K562 (cell line): Measurements from ENCODE around the gene SCRG1. TPM values are rescaled to one million over a fixed set of nuclear protein-coding genes. Genes with fewer than 3 reads are reported as not detected.

Experiments used
- ATAC-seq: fragments of 200-7000 bp; cut with Tn5 transposase; 3 replicates; pipeline ENCODE4 v1.9.1; 2020; ENCODE audit warnings: moderate library complexity
- Bru-seq: library from RNA; stranded (reverse); fragments of 400-500 nt; gene quantifications from one replicate; lab custom pipeline; 2021; lab: Mats Ljungman, UMichigan
- BruChase-seq, 2 experiments: library from RNA; stranded (reverse); fragments of 400-500 nt; gene quantifications; one replicate each; lab custom pipeline; 2021; lab: Mats Ljungman, UMichigan
- BruUV-seq: library from RNA; stranded (reverse); fragments of 400-500 nt; replicated peaks from 2 replicates; lab custom pipeline; 2021; lab: Mats Ljungman, UMichigan
- CTCF ChIA-PET: fragments of 300-600 bp; formaldehyde crosslinking; extraction: SDS; loops from one replicate; lab custom pipeline; 2021; ENCODE audit warnings: low intra/inter-chr PET ratio; lab: Yijun Ruan, JAX
- POLR2A ChIA-PET: fragments of 300-600, 350-650 bp; sonication (Branson Sonifier 250); formaldehyde crosslinking; extraction: SDS; loops from one replicate; lab custom pipeline; 2021; ENCODE audit warnings: antibody characterized with exemption, inconsistent platforms; lab: Yijun Ruan, JAX
- DNase-seq, 4 experiments: peaks; one replicate each; pipeline versions ENCODE4 v3.0.0 to v3.0.0-alpha.2; 2011 to 2018; ENCODE audit warnings: low spot score in 3 of 4, mixed read lengths in 3 of 4; ENCODE audit errors: extremely low read depth in 1 of 4
- FAIRE-seq: peaks from 2 replicates; lab custom pipeline; 2011; peaks lifted over from hg19 to GRCh38; lab: Jason Lieb, UNC
- H2AFZ ChIP-seq: 2 replicates; pipeline ENCODE4 v1.6.0; 2011; ENCODE audit warnings: low read depth, low read length, control low read depth, inconsistent platforms
- H3K27ac ChIP-seq: fragments of 200-600 bp; 3 replicates; pipeline ENCODE4 v1.8.0; 2011; ENCODE audit warnings: low read depth, mild to moderate bottlenecking, control low read depth, inconsistent platforms, low read length, moderate library complexity, mixed read lengths; ENCODE audit errors: extremely low read depth
- H3K27me3 ChIP-seq, 2 experiments: fragments of 300-600 bp in 1 of 2; 2 replicates in 1 of 2; 3 replicates in 1 of 2; pipeline versions ENCODE4 v1.6.0 to v1.8.0; 2011; ENCODE audit warnings: inconsistent platforms in 2 of 2, low read length in 2 of 2, mild to moderate bottlenecking in 1 of 2, mixed read lengths in 1 of 2, moderate library complexity in 1 of 2; ENCODE audit not compliant: control insufficient read depth in 2 of 2, insufficient read depth in 2 of 2
- H3K36me3 ChIP-seq: fragments of 300-600 bp; 3 replicates; pipeline ENCODE4 v1.8.0; 2011; ENCODE audit warnings: mild to moderate bottlenecking, low read length, inconsistent platforms; ENCODE audit not compliant: control insufficient read depth, insufficient read depth
- H3K4me1 ChIP-seq, 2 experiments: fragments of 200-600 bp in 1 of 2; replicated peaks in 1 of 2; 2 replicates in 1 of 2; 3 replicates in 1 of 2; pipeline versions ENCODE4 v1.5.1 to v1.8.0; 2011; ENCODE audit warnings: inconsistent platforms in 2 of 2, low read length in 2 of 2, mild to moderate bottlenecking in 1 of 2, mixed read lengths in 1 of 2, moderate library complexity in 1 of 2; ENCODE audit not compliant: control insufficient read depth in 2 of 2, insufficient read depth in 2 of 2
- H3K4me2 ChIP-seq: 2 replicates; pipeline ENCODE4 v1.6.1; 2011; ENCODE audit warnings: low read length, control low read depth, inconsistent platforms, mixed read lengths; ENCODE audit not compliant: insufficient read depth
- H3K4me3 ChIP-seq: fragments of 200-600 bp; sonication (generic), shearing (Covaris generic); 2 replicates; pipeline ENCODE4 v1.5.1; 2016; ENCODE audit warnings: control low read depth, inconsistent platforms
- H3K79me2 ChIP-seq: fragments of 200-600 bp; 3 replicates; pipeline ENCODE4 v1.8.0; 2011; ENCODE audit warnings: low read length, inconsistent platforms; ENCODE audit not compliant: control insufficient read depth, insufficient read depth
- H3K9ac ChIP-seq, 2 experiments: 2 replicates each; pipeline versions ENCODE4 v1.6.0 to v1.6.1; 2011; ENCODE audit warnings: low read depth in 2 of 2, low read length in 2 of 2, control low read depth in 1 of 2, inconsistent platforms in 1 of 2, mild to moderate bottlenecking in 1 of 2, mixed read lengths in 1 of 2; ENCODE audit not compliant: insufficient read depth in 1 of 2
- H3K9me1 ChIP-seq: one replicate; pipeline ENCODE4 v1.6.0; 2011; ENCODE audit warnings: inconsistent platforms, mild to moderate bottlenecking, low read length, moderate library complexity; ENCODE audit not compliant: control insufficient read depth, insufficient read depth
- H3K9me3 ChIP-seq: replicated peaks from 2 replicates; pipeline ENCODE4 v1.5.1; 2011; ENCODE audit warnings: low read depth, low read length, inconsistent platforms; ENCODE audit not compliant: control insufficient read depth, insufficient read depth
- H4K20me1 ChIP-seq: replicated peaks from 2 replicates; pipeline ENCODE4 v1.6.1; 2011; ENCODE audit warnings: low read length, inconsistent platforms, mixed read lengths; ENCODE audit not compliant: control insufficient read depth, insufficient read depth
- RBM15 ChIP-seq: fragments of 200-400 bp; formaldehyde crosslinking; IDR thresholded peaks from 2 replicates; pipeline ENCODE4 v1.6.1; 2018; ENCODE audit warnings: mild to moderate bottlenecking, low read length, moderate library complexity; ENCODE audit not compliant: insufficient read depth
- SMAD3 ChIP-seq: fragments of 450-650 bp; formaldehyde crosslinking; conservative IDR thresholded peaks from 2 replicates; pipeline ENCODE4 v1.4.0; 2020; ENCODE audit warnings: mild to moderate bottlenecking
- ZNF23 ChIP-seq: fragments of 250-450 bp; sonication (Bioruptor Pico); IDR thresholded peaks from 2 replicates; pipeline ENCODE4 v1.4.0; 2020; ENCODE audit warnings: mild to moderate bottlenecking
- ZNF311 ChIP-seq: fragments of 250-450 bp; sonication (Bioruptor Pico); IDR thresholded peaks from 2 replicates; pipeline ENCODE4 v1.4.0; 2020; ENCODE audit warnings: mild to moderate bottlenecking, moderate library complexity
- ZNF717 ChIP-seq: fragments of 250-450 bp; sonication (Bioruptor Pico); IDR thresholded peaks from 2 replicates; pipeline ENCODE4 v1.5.0; 2021
- WGBS: fragments of 100-300 bp; shearing (Covaris generic); methylation state at CpG from one replicate; pipeline ENCODE4 v1.1.6; 2016; ENCODE audit warnings: low coverage, mixed read lengths; ENCODE audit not compliant: insufficient coverage; ENCODE audit errors: missing lambda C conversion rate; 5-methylcytosine and 5-hydroxymethylcytosine counted together
- in situ Hi-C: fragments of 300-500 bp; cut with MboI; formaldehyde crosslinking; loops from 4 replicates; pipeline ENCODE4 v1.15.0; 2018; ENCODE audit warnings: inconsistent platforms, mixed read lengths
- intact Hi-C: fragments of 100-400 bp; cut with micrococcal nuclease; formaldehyde crosslinking; loops from 2 replicates; pipeline ENCODE4 v1.14.2; 2022
- long read RNA-seq, 3 experiments: library from polyadenylated mRNA in 2 of 3; library from RNA in 1 of 3; unstranded in 2 of 3; stranded (forward) in 1 of 3; transcript quantifications; one replicate each; pipeline ENCODE4 v2.0.0, GENCODE V29; 2019 to 2022
- polyA minus RNA-seq, 3 experiments: library from RNA; depleted of rRNA, polyadenylated mRNA; stranded (reverse); fragments of >200 nt; gene quantifications; 2 replicates each; pipeline ENCODE4 v1.2.3, GENCODE V29; 2011
- polyA plus RNA-seq, 8 experiments: library from polyadenylated mRNA; depleted of rRNA in 4 of 8; stranded (reverse) in 5 of 8; unstranded in 3 of 8; fragments of >200 nt; fragmentation: Nextera tagmentation in 2 of 8; fragmentation: Illumina TruSeq in 1 of 8; extraction: Ambion mirVana in 2 of 8; extraction: Trizol in 1 of 8; gene quantifications; 2 replicates each; pipeline versions ENCODE4 v1.2.1 to v1.2.3, GENCODE V29; 2011 to 2014; ENCODE audit warnings: inconsistent platforms in 1 of 8, missing spikeins in 1 of 8
- total RNA-seq, 7 experiments: library from RNA; depleted of rRNA in 6 of 7; stranded (reverse); fragments of >200 nt in 6 of 7; fragmentation: Illumina TruSeq in 2 of 7; extraction: Trizol in 2 of 7; gene quantifications; 2 replicates each; pipeline versions ENCODE4 v1.2.1 to v1.2.3, GENCODE V29; 2011 to 2021; ENCODE audit warnings: low replicate concordance in 1 of 7
- TF ChIP-seq, protein P1 (sequence below): fragments of 450-650 bp; formaldehyde crosslinking; IDR thresholded peaks from 2 replicates; pipeline ENCODE4 v1.4.0; 2020; ENCODE audit warnings: mild to moderate bottlenecking
- TF ChIP-seq, protein P2 (sequence below): fragments of 200-800 bp; sonication (Bioruptor generic); IDR thresholded peaks from 2 replicates; pipeline ENCODE4 v1.6.1; 2016; ENCODE audit warnings: missing genetic modification characterization, missing compliant biosample characterization

SCRG1 gene
- total RNA-seq (2011; cell fraction: chromatin; rRNA removed; ENCODE audit: low replicate concordance) = not detected in 2 replicates
- not detected in 2 replicates for total RNA-seq (2011; cell fraction: nucleolus; rRNA removed)
- total RNA-seq (2011; cell fraction: nucleoplasm; rRNA removed) = not detected in 2 replicates
- total RNA-seq (2014; rRNA removed) (not detected in 2 replicates), total RNA-seq (2014; rRNA removed; fragmentation: Illumina TruSeq; extraction: Trizol) (not detected in 2 replicates), total RNA-seq (2015; rRNA removed; fragmentation: Illumina TruSeq; extraction: Trizol) (not detected in 2 replicates), total RNA-seq (2021) (not detected in 2 replicates), polyA plus RNA-seq (2011; rRNA removed) (not detected in 2 replicates), polyA plus RNA-seq (2014; fragmentation: Illumina TruSeq; extraction: Trizol) (not detected in 2 replicates), polyA plus RNA-seq (2014; fragmentation: Nextera tagmentation; extraction: Ambion mirVana) (under 1 TPM; 0.01 TPM), polyA plus RNA-seq (2014; rRNA removed) (not detected in 2 replicates), polyA minus RNA-seq (2011; rRNA and poly(A)+ RNA removed) (not detected in 2 replicates), Bru-seq, nascent RNA (percentile 6 among the genes with signal in this experiment), BruChase-seq, experiment 1, labeled RNA remaining after a 2-hour chase (not detected), BruChase-seq, experiment 2, labeled RNA remaining after a 6-hour chase (percentile 2 among the genes with signal in this experiment)
- not detected in 2 replicates for polyA plus RNA-seq (2011; cell fraction: cytosol; rRNA removed)
- not detected in 2 replicates for polyA plus RNA-seq (2011; cell fraction: nucleus; rRNA removed)
- polyA plus RNA-seq (2012) = 0.03 and 0.04 TPM in 2 replicates
- not detected in 2 replicates for polyA minus RNA-seq (2011; cell fraction: cytosol; rRNA and poly(A)+ RNA removed)
- not detected in 2 replicates for polyA minus RNA-seq (2011; cell fraction: nucleus; rRNA and poly(A)+ RNA removed)
- long read RNA-seq, experiment 1 = 0 reads
- long read RNA-seq, experiment 2 = 0 reads
- long read RNA-seq, experiment 3 = 0 reads

DNA sequence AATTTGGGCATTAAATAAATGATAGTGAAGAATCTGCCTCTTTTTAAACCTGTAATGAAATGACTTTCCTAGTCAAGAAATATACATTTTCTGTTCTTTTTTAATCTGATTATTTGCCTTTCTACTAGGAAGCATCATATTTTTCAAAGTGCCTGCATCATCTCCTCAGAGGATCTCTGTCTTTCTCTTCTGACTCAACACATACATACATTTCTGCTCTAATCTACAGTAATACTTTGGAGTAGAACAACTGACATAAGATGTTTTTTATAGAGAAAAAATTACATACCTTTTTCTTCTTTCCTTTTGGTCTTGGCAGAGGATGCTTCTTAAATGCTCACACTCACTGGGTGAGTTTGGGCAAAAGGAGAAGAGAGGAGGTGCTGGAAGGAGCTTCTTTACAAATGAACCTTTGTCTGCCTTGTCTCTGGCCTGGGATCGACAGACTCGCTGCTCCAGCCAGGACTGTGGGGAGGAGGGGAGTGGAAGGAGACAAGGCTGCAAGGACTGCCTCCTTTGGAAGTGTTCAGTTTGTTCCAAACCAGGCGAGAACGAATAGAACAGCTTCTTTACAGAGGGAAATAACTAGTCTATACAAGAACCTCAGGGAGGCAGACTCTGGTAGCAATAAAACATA, at the start of gene SCRG1:
Gene SCRG1, minus strand, starts transcription at position 338 of the 637 bp plus-strand sequence. CDS start 7,702 bp downstream, outside the sequence.
- Histone ChIP-seq H3K9ac (peak within 1 kb of the TSS in 1 of 2 experiments; percentile 50; a peak in 1 of 4 replicates), H3K4me2 (no peak within 1 kb of the TSS), H4K20me1 (no peaks in the 10 kb centered on the region), H3K27me3 (peaks cover 0 to 2% of the 10 kb centered on the region in 2 experiments; a peak in 1 of 5 replicates), H3K79me2 (no peaks in the 10 kb centered on the region), H2AFZ (no peak within 1 kb of the TSS), H3K27ac (no peak within 1 kb of the TSS), H3K9me3 (no peaks in the 10 kb centered on the region), H3K9me1 (no peaks in the 10 kb centered on the region), H3K4me1 (no peaks in the 10 kb centered on the region), H3K36me3 (no peaks in the 10 kb centered on the region), H3K4me3 (no peak within 1 kb of the TSS)
- DNase-seq (no peak), FAIRE-seq (no peak), ATAC-seq (peak; percentile 35; the same call in 1 of the 3 replicates)
- TF ChIP-seq, protein P1, sequence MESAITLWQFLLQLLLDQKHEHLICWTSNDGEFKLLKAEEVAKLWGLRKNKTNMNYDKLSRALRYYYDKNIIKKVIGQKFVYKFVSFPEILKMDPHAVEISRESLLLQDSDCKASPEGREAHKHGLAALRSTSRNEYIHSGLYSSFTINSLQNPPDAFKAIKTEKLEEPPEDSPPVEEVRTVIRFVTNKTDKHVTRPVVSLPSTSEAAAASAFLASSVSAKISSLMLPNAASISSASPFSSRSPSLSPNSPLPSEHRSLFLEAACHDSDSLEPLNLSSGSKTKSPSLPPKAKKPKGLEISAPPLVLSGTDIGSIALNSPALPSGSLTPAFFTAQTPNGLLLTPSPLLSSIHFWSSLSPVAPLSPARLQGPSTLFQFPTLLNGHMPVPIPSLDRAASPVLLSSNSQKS = no peak
- TF ChIP-seq ZNF717 (CRISPR knock-in tag) (no peak), ZNF311 (no peak), SMAD3 (CRISPR knock-in tag) (no peak), RBM15 (no peak), ZNF23 (no peak)
- TF ChIP-seq, protein P2, sequence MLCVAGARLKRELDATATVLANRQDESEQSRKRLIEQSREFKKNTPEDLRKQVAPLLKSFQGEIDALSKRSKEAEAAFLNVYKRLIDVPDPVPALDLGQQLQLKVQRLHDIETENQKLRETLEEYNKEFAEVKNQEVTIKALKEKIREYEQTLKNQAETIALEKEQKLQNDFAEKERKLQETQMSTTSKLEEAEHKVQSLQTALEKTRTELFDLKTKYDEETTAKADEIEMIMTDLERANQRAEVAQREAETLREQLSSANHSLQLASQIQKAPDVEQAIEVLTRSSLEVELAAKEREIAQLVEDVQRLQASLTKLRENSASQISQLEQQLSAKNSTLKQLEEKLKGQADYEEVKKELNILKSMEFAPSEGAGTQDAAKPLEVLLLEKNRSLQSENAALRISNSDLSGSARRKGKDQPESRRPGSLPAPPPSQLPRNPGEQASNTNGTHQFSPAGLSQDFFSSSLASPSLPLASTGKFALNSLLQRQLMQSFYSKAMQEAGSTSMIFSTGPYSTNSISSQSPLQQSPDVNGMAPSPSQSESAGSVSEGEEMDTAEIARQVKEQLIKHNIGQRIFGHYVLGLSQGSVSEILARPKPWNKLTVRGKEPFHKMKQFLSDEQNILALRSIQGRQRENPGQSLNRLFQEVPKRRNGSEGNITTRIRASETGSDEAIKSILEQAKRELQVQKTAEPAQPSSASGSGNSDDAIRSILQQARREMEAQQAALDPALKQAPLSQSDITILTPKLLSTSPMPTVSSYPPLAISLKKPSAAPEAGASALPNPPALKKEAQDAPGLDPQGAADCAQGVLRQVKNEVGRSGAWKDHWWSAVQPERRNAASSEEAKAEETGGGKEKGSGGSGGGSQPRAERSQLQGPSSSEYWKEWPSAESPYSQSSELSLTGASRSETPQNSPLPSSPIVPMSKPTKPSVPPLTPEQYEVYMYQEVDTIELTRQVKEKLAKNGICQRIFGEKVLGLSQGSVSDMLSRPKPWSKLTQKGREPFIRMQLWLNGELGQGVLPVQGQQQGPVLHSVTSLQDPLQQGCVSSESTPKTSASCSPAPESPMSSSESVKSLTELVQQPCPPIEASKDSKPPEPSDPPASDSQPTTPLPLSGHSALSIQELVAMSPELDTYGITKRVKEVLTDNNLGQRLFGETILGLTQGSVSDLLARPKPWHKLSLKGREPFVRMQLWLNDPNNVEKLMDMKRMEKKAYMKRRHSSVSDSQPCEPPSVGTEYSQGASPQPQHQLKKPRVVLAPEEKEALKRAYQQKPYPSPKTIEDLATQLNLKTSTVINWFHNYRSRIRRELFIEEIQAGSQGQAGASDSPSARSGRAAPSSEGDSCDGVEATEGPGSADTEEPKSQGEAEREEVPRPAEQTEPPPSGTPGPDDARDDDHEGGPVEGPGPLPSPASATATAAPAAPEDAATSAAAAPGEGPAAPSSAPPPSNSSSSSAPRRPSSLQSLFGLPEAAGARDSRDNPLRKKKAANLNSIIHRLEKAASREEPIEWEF (CRISPR knock-in tag) = no peak
- ChIA-PET CTCF (no interaction called here), POLR2A (interaction anchor here (0.8 to 1.6 kb wide), 3 partner anchors 11 to 66 kb away, joined by 3 to 5 read pairs (median 3); no protein-coding TSS in a partner anchor)
- intact Hi-C loops = no loop called here
- no TSS peak for BruUV-seq
- WGBS = 4% methylated on average over 4 of the region's 4 CpGs
- in situ Hi-C loops = no loop called here
